EL (cell line): ENCODE data around the gene FZD10.

Experiments
- DNase-seq: peaks from one replicate; pipeline ENCODE4 v3.0.0-alpha.2; 2016

FZD10 gene

GRCh38 chr12:130132831-130133511 is 29.3 kb upstream of the FZD10 start:
- no peak for DNase-seq

- no peak for DNase-seq
Observed at GRCh38 chr12:130133851-130134562, 28.3 kb upstream of the FZD10 start.

- DNase-seq = no peak
Observed at GRCh38 chr12:130134563-130134915, 27.7 kb upstream of the FZD10 start.

- DNase-seq = no peak
Observed at GRCh38 chr12:130136509-130137039, 25.7 kb upstream of the FZD10 start.

GRCh38 chr12:130137040-130138018 is 24.9 kb upstream of the FZD10 start:
- DNase-seq = no peak

GRCh38 chr12:130138478-130138877 is 23.8 kb upstream of the FZD10 start:
- DNase-seq = no peak

GRCh38 chr12:130139567-130140421 is 22.5 kb upstream of the FZD10 start:
- no peak for DNase-seq

GRCh38 chr12:130141105-130141504 is 21.2 kb upstream of the FZD10 start:
- no peak for DNase-seq

- no peak for DNase-seq
Observed at GRCh38 chr12:130141901-130142683, 20.2 kb upstream of the FZD10 start.

GRCh38 chr12:130142736-130143135 is 19.5 kb upstream of the FZD10 start:
- DNase-seq = no peak

- no peak for DNase-seq
Observed at GRCh38 chr12:130143136-130143535, 19.1 kb upstream of the FZD10 start.

GRCh38 chr12:130144256-130144655 is 18.0 kb upstream of the FZD10 start:
- DNase-seq = no peak

GRCh38 chr12:130145731-130146130 is 16.5 kb upstream of the FZD10 start:
- DNase-seq = no peak

GRCh38 chr12:130146176-130146931 is 15.9 kb upstream of the FZD10 start:
- no peak for DNase-seq

- no peak for DNase-seq
Observed at GRCh38 chr12:130147875-130148596, 14.2 kb upstream of the FZD10 start.

GRCh38 chr12:130151846-130152245 is 10.4 kb upstream of the FZD10 start:
- no peak for DNase-seq

- DNase-seq = no peak
Observed at GRCh38 chr12:130152386-130152785, 9.9 kb upstream of the FZD10 start.

- no peak for DNase-seq
Observed at GRCh38 chr12:130153803-130154202, 8.5 kb upstream of the FZD10 start.

GRCh38 chr12:130154276-130155070 is 7.8 kb upstream of the FZD10 start:
- DNase-seq = no peak
